ENCODE measurements around the gene NLRP9. TPM values are rescaled to one million over a fixed set of nuclear protein-coding genes. Genes with fewer than 3 reads are reported as not detected.
A peak's percentile ranks its signal among the peaks of the same experiment; 100 is the strongest.

The NLRP9 gene
- total RNA-seq, 3 donors from 2014 or later (not counting 1 experiment from before 2014, with no cell fraction given): not detected

DNA sequence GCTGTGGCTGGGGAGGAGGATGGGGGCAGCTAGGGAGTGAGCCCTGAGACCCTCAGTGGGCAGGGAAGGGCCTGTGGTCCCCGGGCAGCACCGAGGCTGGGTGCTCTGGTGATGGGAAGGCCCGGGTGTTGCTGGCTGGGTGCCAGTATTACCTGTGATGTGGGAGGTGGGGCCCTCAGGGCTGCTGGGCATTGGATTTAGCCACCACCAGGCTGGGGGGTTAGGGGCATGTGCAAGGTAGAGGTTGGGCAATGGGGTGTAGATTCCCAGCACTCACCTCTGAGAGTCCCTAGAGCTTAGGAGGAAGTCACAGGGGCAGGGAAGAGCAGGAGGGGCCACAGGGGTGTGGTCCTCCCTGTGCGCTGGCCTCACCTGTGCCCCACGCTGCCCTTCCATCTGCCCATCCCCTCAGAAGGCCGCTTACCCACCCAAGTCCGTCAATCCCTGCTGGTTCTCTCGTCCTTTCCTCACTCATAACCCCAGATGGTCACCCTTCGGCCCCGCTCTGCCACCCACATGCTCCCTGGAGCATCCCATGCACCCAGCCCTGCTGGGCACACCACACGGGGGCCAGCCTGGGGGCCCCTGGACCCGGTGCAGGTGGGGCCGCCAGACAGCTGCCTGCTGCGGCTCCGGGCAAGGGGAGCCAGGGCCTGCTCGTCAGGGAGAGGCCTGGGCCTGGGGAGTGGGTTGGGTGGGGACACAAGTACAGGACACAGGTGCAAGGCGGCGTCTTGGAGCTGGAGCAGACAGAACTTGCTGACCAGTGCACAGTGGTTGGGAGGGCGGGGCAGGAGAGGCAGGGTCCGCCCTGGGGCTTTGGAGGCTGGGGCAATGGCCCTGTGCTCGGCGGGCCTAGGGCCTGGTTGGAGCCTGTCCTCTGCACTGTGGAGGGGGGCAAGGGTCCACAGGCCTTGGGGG lies 50.7 kb downstream of the NLRP9 start:
- TF ChIP-seq, protein P1, sequence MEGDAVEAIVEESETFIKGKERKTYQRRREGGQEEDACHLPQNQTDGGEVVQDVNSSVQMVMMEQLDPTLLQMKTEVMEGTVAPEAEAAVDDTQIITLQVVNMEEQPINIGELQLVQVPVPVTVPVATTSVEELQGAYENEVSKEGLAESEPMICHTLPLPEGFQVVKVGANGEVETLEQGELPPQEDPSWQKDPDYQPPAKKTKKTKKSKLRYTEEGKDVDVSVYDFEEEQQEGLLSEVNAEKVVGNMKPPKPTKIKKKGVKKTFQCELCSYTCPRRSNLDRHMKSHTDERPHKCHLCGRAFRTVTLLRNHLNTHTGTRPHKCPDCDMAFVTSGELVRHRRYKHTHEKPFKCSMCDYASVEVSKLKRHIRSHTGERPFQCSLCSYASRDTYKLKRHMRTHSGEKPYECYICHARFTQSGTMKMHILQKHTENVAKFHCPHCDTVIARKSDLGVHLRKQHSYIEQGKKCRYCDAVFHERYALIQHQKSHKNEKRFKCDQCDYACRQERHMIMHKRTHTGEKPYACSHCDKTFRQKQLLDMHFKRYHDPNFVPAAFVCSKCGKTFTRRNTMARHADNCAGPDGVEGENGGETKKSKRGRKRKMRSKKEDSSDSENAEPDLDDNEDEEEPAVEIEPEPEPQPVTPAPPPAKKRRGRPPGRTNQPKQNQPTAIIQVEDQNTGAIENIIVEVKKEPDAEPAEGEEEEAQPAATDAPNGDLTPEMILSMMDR (IDR thresholded peaks at IDR 0.05): no peak
- H3K27ac ChIP-seq (ENCODE audit: low read length): no peak overlapping the region
- H3K4me1 Mint-ChIP-seq: peaks cover 5 to 17% of the 10 kb centered on the region in 2 donors
- H3K27me3 Mint-ChIP-seq (ENCODE audit: low read depth in 2 of 2): no peaks in the 10 kb centered on the region
- WGBS (ENCODE audit: insufficient coverage): 96% methylated on average over 22 of the region's 22 CpGs
- H3K9me3 ChIP-seq (ENCODE audit: control insufficient read depth, insufficient read depth, low read length): no peaks in the 10 kb centered on the region
- ATAC-seq (no peak), DNase-seq (no peak)
- H3K4me1 ChIP-seq (ENCODE audit: control insufficient read depth, insufficient read depth, low read length): peaks cover 7% of the 10 kb centered on the region
- H3K9me3 Mint-ChIP-seq: no peaks in the 10 kb centered on the region
- H3K36me3 ChIP-seq (ENCODE audit: control insufficient read depth, insufficient read depth, low read length): peaks cover 55% of the 10 kb centered on the region
- H3K4me3 ChIP-seq (ENCODE audit: low read length): no peak overlapping the region
- H3K4me3 Mint-ChIP-seq: no peak overlapping the region
- peak overlapping the region in 1 of 2 donors; percentile 29 for H3K27ac Mint-ChIP-seq
- no peaks in the 10 kb centered on the region for H3K36me3 Mint-ChIP-seq
- intact Hi-C loops (cut with micrococcal nuclease): no loop called here
- no peaks in the 10 kb centered on the region for H3K27me3 ChIP-seq (ENCODE audit: control insufficient read depth, insufficient read depth, low read length)

DNA sequence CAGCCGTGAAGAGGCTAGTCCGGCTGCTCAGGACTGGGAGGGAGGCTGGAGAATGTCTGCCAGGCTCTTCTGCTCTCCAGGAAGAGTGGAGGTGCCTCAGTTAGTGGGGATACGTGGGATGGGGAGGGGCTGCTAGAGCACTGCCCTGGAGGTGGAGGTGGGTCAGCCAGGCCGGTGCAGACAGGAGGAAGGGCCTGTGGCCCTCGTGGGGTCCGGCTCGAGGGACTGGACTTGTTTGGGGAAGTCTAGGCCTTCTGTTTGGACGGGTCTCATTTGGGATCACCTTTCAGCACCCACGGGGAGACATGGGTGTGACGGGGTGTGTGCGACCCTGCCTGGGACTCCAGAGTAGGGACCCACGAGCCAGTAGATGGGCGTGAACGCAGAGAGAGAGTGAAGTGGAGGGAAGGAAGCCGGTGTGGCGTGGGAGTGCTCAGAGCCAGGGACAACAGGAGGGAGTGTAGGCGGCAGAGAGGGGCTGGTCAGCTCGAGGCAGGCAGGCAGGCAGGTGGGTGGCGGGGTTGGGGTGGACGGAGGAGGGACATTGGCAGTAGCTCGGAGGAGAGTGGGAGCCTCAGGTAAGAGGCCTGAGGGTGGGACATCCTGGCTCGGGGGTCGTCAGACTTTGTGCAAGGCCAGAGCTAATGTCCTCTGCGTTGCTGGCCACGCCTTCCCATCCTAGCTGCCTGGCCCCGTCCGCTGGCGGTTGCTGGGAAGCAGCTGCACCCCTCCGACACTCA lies 51.7 kb downstream of the NLRP9 start:
- H3K4me3 ChIP-seq (ENCODE audit: low read length): no peak overlapping the region
- no peak overlapping the region for H3K27ac ChIP-seq (ENCODE audit: low read length)
- Mint-ChIP-seq H3K27ac (peak overlapping the region in 1 of 2 donors; percentile 57), H3K36me3 (no peaks in the 10 kb centered on the region), H3K4me1 (peaks cover 5 to 17% of the 10 kb centered on the region in 2 donors), H3K4me3 (no peak overlapping the region), H3K27me3 (ENCODE audit: low read depth in 2 of 2) (no peaks in the 10 kb centered on the region), H3K9me3 (no peaks in the 10 kb centered on the region)
- 96% methylated on average over 29 of the region's 29 CpGs for WGBS (ENCODE audit: insufficient coverage)
- peaks cover 7% of the 10 kb centered on the region for H3K4me1 ChIP-seq (ENCODE audit: control insufficient read depth, insufficient read depth, low read length)
- no peak for ATAC-seq
- no peak for DNase-seq
- TF ChIP-seq, protein P1 (IDR thresholded peaks at IDR 0.05): no peak
- intact Hi-C loops (cut with micrococcal nuclease): no loop called here
- peaks cover 55% of the 10 kb centered on the region for H3K36me3 ChIP-seq (ENCODE audit: control insufficient read depth, insufficient read depth, low read length)
- H3K9me3 ChIP-seq (ENCODE audit: control insufficient read depth, insufficient read depth, low read length): no peaks in the 10 kb centered on the region
- no peaks in the 10 kb centered on the region for H3K27me3 ChIP-seq (ENCODE audit: control insufficient read depth, insufficient read depth, low read length)

DNA sequence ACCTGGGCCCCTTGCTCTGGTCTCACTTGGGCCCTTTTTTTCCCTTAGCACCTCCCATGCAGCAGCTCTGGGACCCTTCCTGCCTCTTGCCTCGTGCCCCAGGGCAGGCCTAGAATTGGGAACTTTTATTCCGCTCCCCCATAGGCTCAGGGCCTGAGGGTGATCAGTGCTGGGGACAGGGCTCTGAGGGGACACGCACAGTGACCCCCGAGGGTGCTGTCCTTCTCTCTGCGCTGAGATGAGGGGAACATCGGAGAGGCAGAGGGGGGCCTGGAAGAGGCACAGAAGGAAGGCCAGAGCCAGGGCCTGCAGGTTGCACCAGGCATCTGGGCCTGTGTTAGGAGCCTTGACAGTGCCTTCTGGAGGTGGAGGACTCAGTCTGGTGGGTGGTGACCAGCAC lies 52.4 kb downstream of the NLRP9 start:
- H3K27me3 ChIP-seq (ENCODE audit: control insufficient read depth, insufficient read depth, low read length): no peaks in the 10 kb centered on the region
- ATAC-seq (no peak), DNase-seq (no peak)
- Mint-ChIP-seq H3K27ac (peak overlapping the region in 1 of 2 donors; percentile 57), H3K27me3 (ENCODE audit: low read depth in 2 of 2) (no peaks in the 10 kb centered on the region), H3K9me3 (no peaks in the 10 kb centered on the region), H3K4me3 (no peak overlapping the region), H3K36me3 (no peaks in the 10 kb centered on the region), H3K4me1 (peaks cover 5 to 17% of the 10 kb centered on the region in 2 donors)
- no peak overlapping the region for H3K27ac ChIP-seq (ENCODE audit: low read length)
- WGBS (ENCODE audit: insufficient coverage): 93% methylated on average over 6 of the region's 6 CpGs
- H3K4me3 ChIP-seq (ENCODE audit: low read length): no peak overlapping the region
- TF ChIP-seq, protein P1 (IDR thresholded peaks at IDR 0.05): no peak
- peaks cover 52% of the 10 kb centered on the region for H3K36me3 ChIP-seq (ENCODE audit: control insufficient read depth, insufficient read depth, low read length)
- no peaks in the 10 kb centered on the region for H3K9me3 ChIP-seq (ENCODE audit: control insufficient read depth, insufficient read depth, low read length)
- intact Hi-C loops (cut with micrococcal nuclease): no loop called here
- H3K4me1 ChIP-seq (ENCODE audit: control insufficient read depth, insufficient read depth, low read length): peaks cover 7% of the 10 kb centered on the region

Measured in natural killer cell (primary cell).